ENCODE data around the gene EXOSC5. TPM values are rescaled to one million over a fixed set of nuclear protein-coding genes. Genes with fewer than 3 reads are reported as not detected.

The EXOSC5 gene
- total and polyA plus RNA-seq, 9 of the 15 experiments (the other 6 are each of a cell fraction or from before 2014, with no cell fraction given) = 10.9 to 75.5 (median 37.8) TPM

DNA sequence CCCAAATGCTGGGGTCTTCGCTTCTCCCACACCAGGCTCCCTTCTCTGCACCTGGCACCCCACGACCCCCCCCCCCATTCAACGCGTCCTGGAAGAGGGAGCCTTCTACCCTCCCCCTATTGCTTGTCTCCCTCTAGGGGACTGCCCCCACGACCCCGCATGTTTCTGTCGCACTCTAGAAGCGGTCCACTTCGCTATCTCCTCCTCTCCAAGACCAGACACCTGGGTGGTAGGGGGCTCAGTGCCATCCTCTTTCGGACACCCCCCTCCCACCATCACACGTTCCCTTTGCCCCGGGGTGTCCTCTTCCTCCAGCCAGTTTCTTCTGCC lies 44.9 kb downstream of the EXOSC5 start:
- peaks cover 37% of the 10 kb centered on the region for H3K36me3 ChIP-seq (ENCODE audit: control insufficient read depth, insufficient read depth, low read length)
- ChIA-PET CTCF (ENCODE audit: low intra/inter-chr PET ratio) (no interaction called here), POLR2A (interaction anchor here (0.6 to 3.1 kb wide), 10 partner anchors 10 to 156 kb away, joined by 3 to 20 read pairs (median 4); partner anchors contain the start of gene B9D2)
- peaks cover 66% of the 10 kb centered on the region for H3K79me2 ChIP-seq (ENCODE audit: control insufficient read depth, insufficient read depth, low read length)
- H3K4me1 ChIP-seq (replicated peaks in 1 of 2; ENCODE audit: control insufficient read depth in 2 of 2, insufficient read depth in 2 of 2, low read length in 2 of 2) = peaks cover 11 to 44% of the 10 kb centered on the region in 2 experiments
- H3K27ac ChIP-seq (ENCODE audit: extremely low read depth, low read depth, low read length) = peak overlapping the region; percentile 93
- H3K9me3 ChIP-seq (replicated peaks; ENCODE audit: control insufficient read depth, insufficient read depth, low read depth, low read length) = no peaks in the 10 kb centered on the region
- H3K9me1 ChIP-seq (ENCODE audit: control insufficient read depth, insufficient read depth, low read length) = no peaks in the 10 kb centered on the region
- ATAC-seq = no peak
- no peak for FAIRE-seq
- no peak overlapping the region for H2AFZ ChIP-seq (ENCODE audit: low read depth, low read length)
- peak overlapping the region; percentile 100 for H3K4me2 ChIP-seq (ENCODE audit: insufficient read depth, low read length)
- peak overlapping the region; percentile 85 to 99 for H3K9ac ChIP-seq (ENCODE audit: insufficient read depth in 1 of 2, low read depth in 2 of 2, low read length in 2 of 2)
- intact Hi-C loops (cut with micrococcal nuclease) (loop anchor here (1.0 to 5.0 kb wide), 3 partner anchors 29 to 90 kb away; partner anchors contain the start of gene HNRNPUL1), in situ Hi-C loops (cut with MboI) (no loop called here)
- H3K27me3 ChIP-seq (ENCODE audit: control insufficient read depth in 2 of 2, insufficient read depth in 2 of 2, low read length in 2 of 2) = no peaks in the 10 kb centered on the region
- H4K20me1 ChIP-seq (replicated peaks; ENCODE audit: control insufficient read depth, insufficient read depth, low read length) = peaks cover 17% of the 10 kb centered on the region
- 0% methylated on average over 10 of the region's 12 CpGs for WGBS (ENCODE audit: insufficient coverage, low coverage, missing lambda C conversion rate)
- no TSS peak for BruUV-seq (replicated peaks)
- no peak for DNase-seq (ENCODE audit: extremely low read depth in 1 of 4, low spot score in 3 of 4)
- H3K4me3 ChIP-seq = peak overlapping the region; percentile 98
- TF ChIP-seq MAFF (IDR thresholded peaks at IDR 0.05; ENCODE audit: low read length) (no peak), SMARCB1 (IDR thresholded peaks at IDR 0.05; ENCODE audit: insufficient read length, low read depth) (no peak), MXI1 (IDR thresholded peaks at IDR 0.05; ENCODE audit: low read depth, low read length) (no peak), RCOR1 (IDR thresholded peaks at IDR 0.05; ENCODE audit: borderline replicate concordance in 1 of 2, low read depth in 2 of 2, low read length in 2 of 2) (no peak), POLR2A (conservative IDR thresholded peaks at IDR 0.05) (peak; percentile 7), HDAC8 (tag; IDR thresholded peaks at IDR 0.05) (no peak), TCF7L2 (IDR thresholded peaks at IDR 0.05; ENCODE audit: low read depth, low read length) (no peak), SMARCA4 (IDR thresholded peaks at IDR 0.05) (no peak), MIER1 (IDR thresholded peaks at IDR 0.05; ENCODE audit: low read depth) (no peak)
- TF ChIP-seq, protein P1, sequence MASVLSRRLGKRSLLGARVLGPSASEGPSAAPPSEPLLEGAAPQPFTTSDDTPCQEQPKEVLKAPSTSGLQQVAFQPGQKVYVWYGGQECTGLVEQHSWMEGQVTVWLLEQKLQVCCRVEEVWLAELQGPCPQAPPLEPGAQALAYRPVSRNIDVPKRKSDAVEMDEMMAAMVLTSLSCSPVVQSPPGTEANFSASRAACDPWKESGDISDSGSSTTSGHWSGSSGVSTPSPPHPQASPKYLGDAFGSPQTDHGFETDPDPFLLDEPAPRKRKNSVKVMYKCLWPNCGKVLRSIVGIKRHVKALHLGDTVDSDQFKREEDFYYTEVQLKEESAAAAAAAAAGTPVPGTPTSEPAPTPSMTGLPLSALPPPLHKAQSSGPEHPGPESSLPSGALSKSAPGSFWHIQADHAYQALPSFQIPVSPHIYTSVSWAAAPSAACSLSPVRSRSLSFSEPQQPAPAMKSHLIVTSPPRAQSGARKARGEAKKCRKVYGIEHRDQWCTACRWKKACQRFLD (CRISPR knock-in tag; IDR thresholded peaks at IDR 0.05) = 0 out of 2 replicates have a peak, but pooled peaks have one; percentile 19
- TF ChIP-seq, protein P2, sequence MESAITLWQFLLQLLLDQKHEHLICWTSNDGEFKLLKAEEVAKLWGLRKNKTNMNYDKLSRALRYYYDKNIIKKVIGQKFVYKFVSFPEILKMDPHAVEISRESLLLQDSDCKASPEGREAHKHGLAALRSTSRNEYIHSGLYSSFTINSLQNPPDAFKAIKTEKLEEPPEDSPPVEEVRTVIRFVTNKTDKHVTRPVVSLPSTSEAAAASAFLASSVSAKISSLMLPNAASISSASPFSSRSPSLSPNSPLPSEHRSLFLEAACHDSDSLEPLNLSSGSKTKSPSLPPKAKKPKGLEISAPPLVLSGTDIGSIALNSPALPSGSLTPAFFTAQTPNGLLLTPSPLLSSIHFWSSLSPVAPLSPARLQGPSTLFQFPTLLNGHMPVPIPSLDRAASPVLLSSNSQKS (CRISPR knock-in tag; IDR thresholded peaks at IDR 0.05) = no peak
- TF ChIP-seq, protein P3, sequence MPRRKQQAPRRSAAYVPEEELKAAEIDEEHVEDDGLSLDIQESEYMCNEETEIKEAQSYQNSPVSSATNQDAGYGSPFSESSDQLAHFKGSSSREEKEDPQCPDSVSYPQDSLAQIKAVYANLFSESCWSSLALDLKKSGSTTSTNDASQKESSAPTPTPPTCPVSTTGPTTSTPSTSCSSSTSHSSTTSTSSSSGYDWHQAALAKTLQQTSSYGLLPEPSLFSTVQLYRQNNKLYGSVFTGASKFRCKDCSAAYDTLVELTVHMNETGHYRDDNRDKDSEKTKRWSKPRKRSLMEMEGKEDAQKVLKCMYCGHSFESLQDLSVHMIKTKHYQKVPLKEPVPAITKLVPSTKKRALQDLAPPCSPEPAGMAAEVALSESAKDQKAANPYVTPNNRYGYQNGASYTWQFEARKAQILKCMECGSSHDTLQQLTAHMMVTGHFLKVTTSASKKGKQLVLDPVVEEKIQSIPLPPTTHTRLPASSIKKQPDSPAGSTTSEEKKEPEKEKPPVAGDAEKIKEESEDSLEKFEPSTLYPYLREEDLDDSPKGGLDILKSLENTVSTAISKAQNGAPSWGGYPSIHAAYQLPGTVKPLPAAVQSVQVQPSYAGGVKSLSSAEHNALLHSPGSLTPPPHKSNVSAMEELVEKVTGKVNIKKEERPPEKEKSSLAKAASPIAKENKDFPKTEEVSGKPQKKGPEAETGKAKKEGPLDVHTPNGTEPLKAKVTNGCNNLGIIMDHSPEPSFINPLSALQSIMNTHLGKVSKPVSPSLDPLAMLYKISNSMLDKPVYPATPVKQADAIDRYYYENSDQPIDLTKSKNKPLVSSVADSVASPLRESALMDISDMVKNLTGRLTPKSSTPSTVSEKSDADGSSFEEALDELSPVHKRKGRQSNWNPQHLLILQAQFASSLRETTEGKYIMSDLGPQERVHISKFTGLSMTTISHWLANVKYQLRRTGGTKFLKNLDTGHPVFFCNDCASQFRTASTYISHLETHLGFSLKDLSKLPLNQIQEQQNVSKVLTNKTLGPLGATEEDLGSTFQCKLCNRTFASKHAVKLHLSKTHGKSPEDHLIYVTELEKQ (CRISPR knock-in tag; IDR thresholded peaks at IDR 0.05) = no peak
- TF ChIP-seq, protein P4, sequence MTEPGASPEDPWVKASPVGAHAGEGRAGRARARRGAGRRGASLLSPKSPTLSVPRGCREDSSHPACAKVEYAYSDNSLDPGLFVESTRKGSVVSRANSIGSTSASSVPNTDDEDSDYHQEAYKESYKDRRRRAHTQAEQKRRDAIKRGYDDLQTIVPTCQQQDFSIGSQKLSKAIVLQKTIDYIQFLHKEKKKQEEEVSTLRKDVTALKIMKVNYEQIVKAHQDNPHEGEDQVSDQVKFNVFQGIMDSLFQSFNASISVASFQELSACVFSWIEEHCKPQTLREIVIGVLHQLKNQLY (CRISPR knock-in tag; conservative IDR thresholded peaks at IDR 0.05) = no peak
- TF ChIP-seq, protein P5, sequence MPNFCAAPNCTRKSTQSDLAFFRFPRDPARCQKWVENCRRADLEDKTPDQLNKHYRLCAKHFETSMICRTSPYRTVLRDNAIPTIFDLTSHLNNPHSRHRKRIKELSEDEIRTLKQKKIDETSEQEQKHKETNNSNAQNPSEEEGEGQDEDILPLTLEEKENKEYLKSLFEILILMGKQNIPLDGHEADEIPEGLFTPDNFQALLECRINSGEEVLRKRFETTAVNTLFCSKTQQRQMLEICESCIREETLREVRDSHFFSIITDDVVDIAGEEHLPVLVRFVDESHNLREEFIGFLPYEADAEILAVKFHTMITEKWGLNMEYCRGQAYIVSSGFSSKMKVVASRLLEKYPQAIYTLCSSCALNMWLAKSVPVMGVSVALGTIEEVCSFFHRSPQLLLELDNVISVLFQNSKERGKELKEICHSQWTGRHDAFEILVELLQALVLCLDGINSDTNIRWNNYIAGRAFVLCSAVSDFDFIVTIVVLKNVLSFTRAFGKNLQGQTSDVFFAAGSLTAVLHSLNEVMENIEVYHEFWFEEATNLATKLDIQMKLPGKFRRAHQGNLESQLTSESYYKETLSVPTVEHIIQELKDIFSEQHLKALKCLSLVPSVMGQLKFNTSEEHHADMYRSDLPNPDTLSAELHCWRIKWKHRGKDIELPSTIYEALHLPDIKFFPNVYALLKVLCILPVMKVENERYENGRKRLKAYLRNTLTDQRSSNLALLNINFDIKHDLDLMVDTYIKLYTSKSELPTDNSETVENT (CRISPR knock-in tag; IDR thresholded peaks at IDR 0.05) = no peak
